Peyer's patch (tissue), 4 donors: ENCODE measurements around the gene ZHX3. TPM values are rescaled to one million over a fixed set of nuclear protein-coding genes. Genes with fewer than 3 reads are reported as not detected.

Experiments
- DNase-seq, 3 donors: peaks; one replicate each; pipeline ENCODE4 v3.0.0-alpha.2; 2017 to 2019
- H3K27ac ChIP-seq, 4 donors: fragments of 200-600 bp; sonication (generic); one replicate each; pipeline ENCODE4 v1.5.1; 2016 to 2019
- H3K27me3 ChIP-seq, 2 donors: fragments of 200-600 bp; sonication (generic); one replicate each; pipeline ENCODE4 v1.5.1; 2019
- H3K36me3 ChIP-seq, 3 donors: fragments of 200-600 bp; sonication (generic); one replicate each; pipeline ENCODE4 v1.5.1; 2016 to 2019
- H3K4me1 ChIP-seq, 4 donors: fragments of 200-600 bp; sonication (generic); one replicate each; pipeline ENCODE4 v1.5.1; 2016 to 2019
- H3K4me3 ChIP-seq, 4 donors: fragments of 200-600 bp; sonication (generic); 1 replicate in 3 of 4; 2 replicates in 1 of 4; pipeline ENCODE4 v1.5.1; 2016 to 2019; ENCODE audit warnings: mild to moderate bottlenecking in 1 of 4
- H3K9me3 ChIP-seq, 4 donors: fragments of 200-600 bp; sonication (generic); one replicate each; pipeline ENCODE4 v1.5.1; 2016 to 2019; ENCODE audit warnings: mild to moderate bottlenecking in 1 of 4
- POLR2A ChIP-seq, 2 donors: fragments of 450-650 bp; IDR thresholded peaks; one replicate each; pipeline ENCODE4 v1.5.1; 2017; ENCODE audit warnings: antibody characterized with exemption in 2 of 2, mild to moderate bottlenecking in 2 of 2, moderate library complexity in 2 of 2
- total RNA-seq, 4 donors: library from RNA; depleted of rRNA; stranded (reverse); fragments of >200 nt; gene quantifications; one replicate each; pipeline ENCODE4 v1.1.0, GENCODE V29; 2016
- TF ChIP-seq, protein P1 (sequence below), 6 experiments: fragments of 450-650 bp in 4 of 6; fragments of 200-600 bp in 2 of 6; sonication (generic) in 1 of 6; IDR thresholded peaks; one replicate each; pipeline ENCODE4 v1.5.1; 2017 to 2019; ENCODE audit warnings: antibody characterized with exemption in 6 of 6, mild to moderate bottlenecking in 3 of 6, moderate library complexity in 1 of 6

Gene ZHX3
- total RNA-seq, 4 donors from 2014 or later: 33.8 to 53.0 (median 39.5) TPM

GRCh38 chr20:41173791-41174341 lies 143.7 kb downstream of the ZHX3 start:
- TF ChIP-seq, protein P1, sequence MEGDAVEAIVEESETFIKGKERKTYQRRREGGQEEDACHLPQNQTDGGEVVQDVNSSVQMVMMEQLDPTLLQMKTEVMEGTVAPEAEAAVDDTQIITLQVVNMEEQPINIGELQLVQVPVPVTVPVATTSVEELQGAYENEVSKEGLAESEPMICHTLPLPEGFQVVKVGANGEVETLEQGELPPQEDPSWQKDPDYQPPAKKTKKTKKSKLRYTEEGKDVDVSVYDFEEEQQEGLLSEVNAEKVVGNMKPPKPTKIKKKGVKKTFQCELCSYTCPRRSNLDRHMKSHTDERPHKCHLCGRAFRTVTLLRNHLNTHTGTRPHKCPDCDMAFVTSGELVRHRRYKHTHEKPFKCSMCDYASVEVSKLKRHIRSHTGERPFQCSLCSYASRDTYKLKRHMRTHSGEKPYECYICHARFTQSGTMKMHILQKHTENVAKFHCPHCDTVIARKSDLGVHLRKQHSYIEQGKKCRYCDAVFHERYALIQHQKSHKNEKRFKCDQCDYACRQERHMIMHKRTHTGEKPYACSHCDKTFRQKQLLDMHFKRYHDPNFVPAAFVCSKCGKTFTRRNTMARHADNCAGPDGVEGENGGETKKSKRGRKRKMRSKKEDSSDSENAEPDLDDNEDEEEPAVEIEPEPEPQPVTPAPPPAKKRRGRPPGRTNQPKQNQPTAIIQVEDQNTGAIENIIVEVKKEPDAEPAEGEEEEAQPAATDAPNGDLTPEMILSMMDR (IDR thresholded peaks at IDR 0.05): no peak
- no peak for TF ChIP-seq POLR2A (IDR thresholded peaks at IDR 0.05)
- DNase-seq: peak; percentile 12 to 42 (median 41)

DNA sequence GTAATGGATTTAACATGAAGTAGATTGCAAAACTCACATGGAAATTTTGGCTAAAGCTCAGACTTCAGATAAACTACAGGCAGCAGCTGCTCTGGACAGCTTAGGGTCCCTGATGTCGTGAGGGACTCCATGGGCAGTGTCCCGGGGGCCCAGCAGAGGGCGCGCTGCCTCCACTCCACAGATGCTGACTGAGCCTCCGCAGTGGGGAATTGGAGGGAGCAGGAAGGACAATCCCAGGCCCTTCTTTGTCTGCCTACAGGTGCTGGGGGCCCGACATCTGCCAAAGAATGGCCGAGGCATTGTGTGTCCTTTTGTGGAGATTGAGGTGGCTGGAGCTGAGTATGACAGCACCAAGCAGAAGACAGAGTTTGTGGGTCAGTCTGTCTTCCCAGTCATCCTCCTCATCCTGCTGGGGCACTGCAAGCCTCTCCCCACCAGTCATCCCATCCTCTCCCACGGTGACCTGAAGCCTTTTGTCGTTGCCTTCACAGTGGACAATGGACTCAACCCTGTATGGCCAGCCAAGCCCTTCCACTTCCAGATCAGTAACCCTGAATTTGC lies 144.3 kb downstream of the ZHX3 start:
- no peaks in the 10 kb centered on the region for H3K9me3 ChIP-seq
- H3K27ac ChIP-seq: peak overlapping the region in 1 of 4 donors; percentile 43
- TF ChIP-seq POLR2A (IDR thresholded peaks at IDR 0.05): peak in 1 of 2 donors; percentile 13
- TF ChIP-seq, protein P1 (IDR thresholded peaks at IDR 0.05): peak; percentile 78 to 95 (median 94)
- DNase-seq: peak; percentile 70 to 91 (median 86)
- peaks cover 0 to 70% (median 0%) of the 10 kb centered on the region in 3 donors for H3K36me3 ChIP-seq
- no peaks in the 10 kb centered on the region for H3K27me3 ChIP-seq
- H3K4me3 ChIP-seq: no peak overlapping the region
- no peaks in the 10 kb centered on the region for H3K4me1 ChIP-seq

More at GRCh38 chr20:41173791-41174341, 143.7 kb downstream of the ZHX3 start:
- Histone ChIP-seq H3K27me3 (no peaks in the 10 kb centered on the region), H3K36me3 (peaks cover 0 to 64% (median 0%) of the 10 kb centered on the region in 3 donors), H3K4me1 (no peaks in the 10 kb centered on the region), H3K9me3 (no peaks in the 10 kb centered on the region), H3K27ac (peak overlapping the region in 1 of 4 donors; percentile 43), H3K4me3 (no peak overlapping the region)

DNA sequence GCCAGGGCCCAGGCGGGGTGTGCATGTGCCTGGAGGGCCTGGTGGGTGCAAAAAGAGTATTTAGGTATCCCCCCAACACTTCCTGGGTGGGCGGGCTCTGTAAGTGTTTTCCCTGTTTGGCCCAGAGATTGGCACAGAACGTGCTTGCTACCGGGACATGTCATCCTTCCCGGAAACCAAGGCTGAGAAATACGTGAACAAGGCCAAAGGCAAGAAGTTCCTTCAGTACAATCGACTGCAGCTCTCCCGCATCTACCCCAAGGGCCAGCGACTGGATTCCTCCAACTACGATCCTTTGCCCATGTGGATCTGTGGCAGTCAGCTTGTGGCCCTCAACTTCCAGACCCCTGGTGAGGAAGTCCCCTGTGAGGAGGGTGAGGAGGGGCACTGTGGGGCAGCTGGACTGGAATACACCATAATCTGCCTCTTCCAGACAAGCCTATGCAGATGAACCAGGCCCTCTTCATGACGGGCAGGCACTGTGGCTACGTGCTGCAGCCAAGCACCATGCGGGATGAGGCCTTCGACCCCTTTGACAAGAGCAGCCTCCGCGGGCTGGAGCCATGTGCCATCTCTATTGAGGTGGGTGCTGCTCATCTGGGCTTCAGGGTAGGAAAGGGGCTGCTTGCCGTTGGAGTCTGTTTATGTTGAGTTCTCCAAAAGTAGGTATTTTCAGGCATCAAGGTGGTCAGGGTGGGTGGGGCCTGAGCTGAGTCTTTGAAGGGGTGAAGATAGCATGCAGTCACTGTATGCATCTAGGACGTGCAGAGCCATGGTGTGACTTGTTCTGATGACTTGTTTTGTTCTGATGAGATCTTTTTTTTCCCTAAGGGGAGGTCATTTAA lies 145.0 kb downstream of the ZHX3 start:
- H3K4me1 ChIP-seq: peaks cover 0 to under 1% (median 0%) of the 10 kb centered on the region in 4 donors
- H3K36me3 ChIP-seq: peaks cover 0 to 78% (median 0%) of the 10 kb centered on the region in 3 donors
- H3K9me3 ChIP-seq: no peaks in the 10 kb centered on the region
- peak in 2 of 3 donors; percentile 46 to 53 for DNase-seq
- no peaks in the 10 kb centered on the region for H3K27me3 ChIP-seq
- TF ChIP-seq, protein P1 (IDR thresholded peaks at IDR 0.05): no peak
- TF ChIP-seq POLR2A (IDR thresholded peaks at IDR 0.05): no peak
- no peak overlapping the region for H3K4me3 ChIP-seq
- peak overlapping the region; percentile 19 to 75 (median 31) for H3K27ac ChIP-seq

GRCh38 chr20:41171736-41172295 lies 145.7 kb downstream of the ZHX3 start:
- Histone ChIP-seq H3K27ac (peak overlapping the region in 2 of 4 donors; percentile 40 to 75), H3K4me1 (peaks cover 0 to 4% (median 1%) of the 10 kb centered on the region in 4 donors), H3K36me3 (peaks cover 0 to 85% (median 0%) of the 10 kb centered on the region in 3 donors), H3K4me3 (no peak overlapping the region), H3K27me3 (no peaks in the 10 kb centered on the region), H3K9me3 (no peaks in the 10 kb centered on the region)
- DNase-seq: peak in 2 of 3 donors; percentile 23 to 49
- no peak for TF ChIP-seq POLR2A (IDR thresholded peaks at IDR 0.05)
- TF ChIP-seq, protein P1 (IDR thresholded peaks at IDR 0.05): no peak

DNA sequence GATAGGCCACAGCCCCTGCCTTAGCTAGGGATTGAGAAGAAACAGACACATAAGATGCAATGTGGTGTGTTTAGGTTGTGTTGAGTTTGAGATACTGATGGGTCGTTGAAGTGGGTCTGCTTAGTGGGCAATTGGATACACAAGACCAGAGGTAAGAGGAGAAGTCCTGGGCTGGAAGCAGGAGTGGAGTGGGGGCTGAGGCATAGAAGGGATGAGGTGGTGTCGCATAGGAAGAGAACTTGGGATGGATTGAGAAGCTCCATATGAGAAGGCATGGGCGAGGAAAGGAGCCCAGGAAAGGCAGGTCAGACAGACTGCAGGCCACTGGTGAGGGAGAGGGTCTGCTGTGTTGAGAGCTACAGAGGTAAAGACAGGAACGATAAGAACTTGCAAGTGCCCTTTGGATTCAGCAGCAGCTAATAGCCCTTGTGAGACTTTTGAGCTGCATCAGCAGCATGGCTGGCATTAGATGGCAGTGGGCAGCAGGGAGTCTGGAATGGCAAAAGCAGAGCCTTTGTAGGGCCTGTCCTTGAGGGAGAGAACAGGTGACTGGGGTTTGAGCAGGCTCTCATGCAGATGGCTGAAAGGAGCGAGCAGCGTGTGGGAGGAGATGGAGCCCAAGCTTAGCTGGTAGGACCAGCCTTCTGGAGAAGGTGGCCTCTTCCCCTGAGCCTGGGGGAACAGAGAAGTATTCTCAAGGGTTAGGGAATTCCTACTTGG lies 147.0 kb downstream of the ZHX3 start:
- no peaks in the 10 kb centered on the region for H3K27me3 ChIP-seq
- no peak overlapping the region for H3K4me3 ChIP-seq
- TF ChIP-seq POLR2A (IDR thresholded peaks at IDR 0.05): no peak
- TF ChIP-seq, protein P1 (IDR thresholded peaks at IDR 0.05): no peak
- peak in 2 of 3 donors; percentile 34 to 36 for DNase-seq
- peak overlapping the region in 1 of 4 donors; percentile 9 for H3K27ac ChIP-seq
- peaks cover 0 to 4% (median 1%) of the 10 kb centered on the region in 4 donors for H3K4me1 ChIP-seq
- H3K36me3 ChIP-seq: peaks cover 0 to 96% (median 3%) of the 10 kb centered on the region in 3 donors
- H3K9me3 ChIP-seq: no peaks in the 10 kb centered on the region
